Nephron progenitor cell (in vitro differentiated cells): ENCODE results near the gene NDC80.

ENCODE experiments used
- DNase-seq: peaks from one replicate; pipeline ENCODE4 v3.0.0; 2021
- H3K27ac Mint-ChIP-seq: 2 replicates; pipeline ENCODE4 v1.8.0; 2021; ENCODE audit warnings: mild to moderate bottlenecking, moderate library complexity, mixed read lengths
- H3K27me3 Mint-ChIP-seq: 2 replicates; pipeline ENCODE4 v1.8.0; 2021; ENCODE audit warnings: mild to moderate bottlenecking, low read depth, mixed read lengths; ENCODE audit not compliant: poor library complexity
- H3K36me3 Mint-ChIP-seq: 2 replicates; pipeline ENCODE4 v1.8.0; 2021; ENCODE audit warnings: low read depth, mixed read lengths
- H3K4me1 Mint-ChIP-seq: 2 replicates; pipeline ENCODE4 v1.8.0; 2021; ENCODE audit warnings: mixed read lengths
- H3K4me3 Mint-ChIP-seq: 2 replicates; pipeline ENCODE4 v1.8.0; 2021; ENCODE audit warnings: mild to moderate bottlenecking, moderate library complexity, mixed read lengths
- H3K9me3 Mint-ChIP-seq: 2 replicates; pipeline ENCODE4 v1.8.0; 2021; ENCODE audit warnings: mild to moderate bottlenecking, moderate library complexity, mixed read lengths
- CTCF ChIP-seq: fragments of 200-600 bp; sonication (generic); IDR thresholded peaks from 2 replicates; pipeline ENCODE4 v1.5.0; 2021; ENCODE audit warnings: antibody characterized with exemption

The NDC80 gene

GRCh38 chr18:2612996-2613395, 41.6 kb downstream of the NDC80 start:
- no peaks in the 10 kb centered on the region for H3K27me3 Mint-ChIP-seq
- no peak overlapping the region for H3K27ac Mint-ChIP-seq
- no peak overlapping the region for H3K4me3 Mint-ChIP-seq
- DNase-seq, result no peak
- TF ChIP-seq CTCF, result no peak
- H3K9me3 Mint-ChIP-seq, result no peaks in the 10 kb centered on the region
- H3K36me3 Mint-ChIP-seq, result peaks cover 68% of the 10 kb centered on the region
- no peaks in the 10 kb centered on the region for H3K4me1 Mint-ChIP-seq

DNA sequence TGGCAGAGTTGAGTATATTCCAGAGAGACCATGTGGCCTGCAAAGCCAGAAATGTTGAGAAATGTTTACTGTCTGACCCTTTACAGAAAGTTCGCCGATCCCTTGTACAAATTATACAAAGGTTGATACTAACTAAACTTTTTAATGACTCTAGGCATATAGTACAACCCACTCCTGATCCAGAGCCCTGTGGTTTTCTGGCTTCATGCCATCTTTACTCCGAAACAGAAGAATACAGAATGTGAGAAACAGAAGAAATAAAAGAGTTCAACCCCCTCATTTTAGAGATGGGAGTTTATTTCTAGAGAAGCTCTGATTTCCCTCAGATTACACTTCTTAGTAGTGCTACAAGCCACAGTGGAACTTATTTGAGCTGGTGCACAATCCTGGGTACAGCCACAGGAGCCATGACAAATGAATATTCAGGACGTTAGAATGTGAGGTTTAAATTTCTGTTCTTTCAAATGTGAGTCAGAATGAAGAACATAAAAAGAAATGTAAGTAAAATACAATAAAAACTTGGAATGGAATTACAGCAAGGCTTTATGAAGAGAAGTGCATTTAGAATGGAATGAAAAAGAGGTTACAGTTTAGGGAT, 46.1 kb downstream of the NDC80 start:
- H3K27me3 Mint-ChIP-seq, result no peaks in the 10 kb centered on the region
- no peaks in the 10 kb centered on the region for H3K9me3 Mint-ChIP-seq
- H3K4me1 Mint-ChIP-seq, result no peaks in the 10 kb centered on the region
- no peak for TF ChIP-seq CTCF
- no peak for DNase-seq
- H3K36me3 Mint-ChIP-seq, result peaks cover 37% of the 10 kb centered on the region
- H3K27ac Mint-ChIP-seq, result peak overlapping the region; percentile 14
- no peak overlapping the region for H3K4me3 Mint-ChIP-seq

- H3K4me1 Mint-ChIP-seq, result no peaks in the 10 kb centered on the region
- no peak for TF ChIP-seq CTCF
- H3K9me3 Mint-ChIP-seq, result no peaks in the 10 kb centered on the region
- H3K27ac Mint-ChIP-seq, result no peak overlapping the region
- no peak for DNase-seq
- H3K36me3 Mint-ChIP-seq, result peaks cover 32% of the 10 kb centered on the region
- H3K27me3 Mint-ChIP-seq, result no peaks in the 10 kb centered on the region
- H3K4me3 Mint-ChIP-seq, result no peak overlapping the region
Observed at GRCh38 chr18:2618009-2618408, 46.7 kb downstream of the NDC80 start.

GRCh38 chr18:2625217-2625616, 53.9 kb downstream of the NDC80 start:
- H3K27me3 Mint-ChIP-seq, result no peaks in the 10 kb centered on the region
- no peaks in the 10 kb centered on the region for H3K9me3 Mint-ChIP-seq
- H3K27ac Mint-ChIP-seq, result no peak overlapping the region
- H3K36me3 Mint-ChIP-seq, result no peaks in the 10 kb centered on the region
- DNase-seq, result no peak
- H3K4me1 Mint-ChIP-seq, result no peaks in the 10 kb centered on the region
- H3K4me3 Mint-ChIP-seq, result no peak overlapping the region
- no peak for TF ChIP-seq CTCF

- H3K27ac Mint-ChIP-seq, result no peak overlapping the region
- H3K9me3 Mint-ChIP-seq, result peaks cover 12% of the 10 kb centered on the region
- H3K4me1 Mint-ChIP-seq, result no peaks in the 10 kb centered on the region
- no peak for TF ChIP-seq CTCF
- DNase-seq, result no peak
- H3K27me3 Mint-ChIP-seq, result peaks cover 6% of the 10 kb centered on the region
- no peaks in the 10 kb centered on the region for H3K36me3 Mint-ChIP-seq
- H3K4me3 Mint-ChIP-seq, result no peak overlapping the region
Observed at GRCh38 chr18:2627821-2628276, 56.5 kb downstream of the NDC80 start.

GRCh38 chr18:2629003-2629402, 57.6 kb downstream of the NDC80 start:
- peaks cover 20% of the 10 kb centered on the region for H3K9me3 Mint-ChIP-seq
- TF ChIP-seq CTCF, result no peak
- no peak overlapping the region for H3K27ac Mint-ChIP-seq
- no peak overlapping the region for H3K4me3 Mint-ChIP-seq
- no peak for DNase-seq
- no peaks in the 10 kb centered on the region for H3K4me1 Mint-ChIP-seq
- peaks cover 7% of the 10 kb centered on the region for H3K27me3 Mint-ChIP-seq
- H3K36me3 Mint-ChIP-seq, result no peaks in the 10 kb centered on the region
